Measurements from ENCODE around the gene CRNN.

CRNN gene

DNA sequence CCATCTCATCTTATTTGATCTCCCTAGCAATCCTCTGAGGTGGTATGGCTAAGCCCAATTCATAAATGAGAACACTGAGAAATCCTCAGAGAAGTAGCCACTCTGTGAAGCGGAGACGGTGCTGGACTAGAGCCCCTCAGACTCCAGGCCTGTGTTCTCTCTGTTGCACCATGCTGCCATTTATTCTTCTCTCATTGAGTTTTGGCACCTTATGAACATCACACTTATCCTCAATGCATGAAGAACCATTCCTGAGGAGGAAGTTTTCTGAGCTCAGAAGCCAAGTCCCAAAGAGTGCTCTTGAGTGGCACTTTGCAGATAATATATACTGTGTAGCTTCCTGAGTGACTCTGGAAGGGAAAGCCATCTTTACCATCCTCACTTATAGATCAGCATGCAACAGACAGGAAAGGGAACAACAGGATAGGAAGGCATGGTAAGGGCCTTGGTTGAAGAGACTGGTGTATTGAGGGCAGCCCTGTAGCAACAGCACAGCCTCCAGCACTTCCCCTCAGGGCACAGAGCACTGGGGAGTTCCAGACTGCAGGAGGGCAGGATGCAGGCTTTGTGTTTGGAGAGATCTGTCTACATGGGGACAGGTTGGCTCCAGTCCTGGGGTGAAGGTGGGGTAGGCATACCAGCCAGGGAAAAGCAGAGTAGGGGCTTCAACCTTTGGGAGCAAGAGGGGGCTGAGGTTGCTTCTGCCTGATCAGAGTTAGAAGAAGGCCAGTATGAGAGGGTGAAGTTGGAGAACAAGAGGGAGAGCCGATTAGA is 1.6 kb upstream of the CRNN start:
- no peak for DNase-seq

DNA sequence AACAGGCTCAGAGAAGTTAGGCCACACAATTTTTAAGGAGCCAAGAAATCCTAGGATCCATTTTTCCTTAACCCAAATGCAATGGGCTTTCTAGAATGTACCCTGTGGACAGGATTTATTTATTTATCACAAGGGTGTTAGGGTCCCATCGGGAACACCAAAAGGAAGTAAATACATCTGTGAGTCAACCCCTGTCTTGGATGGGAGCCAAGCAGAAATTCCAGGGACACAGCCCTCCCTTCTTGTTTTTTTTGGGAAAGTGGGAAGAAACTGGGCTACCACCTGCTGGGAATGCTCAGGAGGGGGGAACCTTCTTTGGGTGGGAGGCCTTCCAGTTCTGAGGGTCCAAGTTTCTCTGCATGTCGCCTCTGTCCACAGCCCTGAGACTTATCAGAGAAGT is 1.3 kb downstream of the CRNN start:
- DNase-seq = no peak

DNA sequence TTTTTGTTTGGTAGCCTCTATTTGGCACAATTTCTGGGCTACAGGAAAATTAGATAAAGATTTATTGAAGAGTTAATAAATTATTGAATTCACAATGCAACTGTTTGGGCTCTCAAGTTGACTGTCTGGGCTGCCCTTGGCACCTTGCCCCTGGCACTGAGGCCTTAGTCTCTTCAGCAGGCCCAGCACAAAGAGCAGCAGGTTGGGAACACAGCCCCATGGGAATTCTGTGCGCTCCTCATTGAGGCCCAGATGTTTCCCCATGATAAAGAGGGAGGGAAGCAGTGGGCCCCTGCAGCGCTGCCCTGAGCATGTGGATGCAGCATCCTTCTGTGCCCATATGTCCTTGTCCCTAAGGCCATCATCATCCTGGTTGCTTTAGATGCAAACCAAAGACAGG is 2.9 kb downstream of the CRNN start:
- DNase-seq = peak; percentile 91

DNA sequence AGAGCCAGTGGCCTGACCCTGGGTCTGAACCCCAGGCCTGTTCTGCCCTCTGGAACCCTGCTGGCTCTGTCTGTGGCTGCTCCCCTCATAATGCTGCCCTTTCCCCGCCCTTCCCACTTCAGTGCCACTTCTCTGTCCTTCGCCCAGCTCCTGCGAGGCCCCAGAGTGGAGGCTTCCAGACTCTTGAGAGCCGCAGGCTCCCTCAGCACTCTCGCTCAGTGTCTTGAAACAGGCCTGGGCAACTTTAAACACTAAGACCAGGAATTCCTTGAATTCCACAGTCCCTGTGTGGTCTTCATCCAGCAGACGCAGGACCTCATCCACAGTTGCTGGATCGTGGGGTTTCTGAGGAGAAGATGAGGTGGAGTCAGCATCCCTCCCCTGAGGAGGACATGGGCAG is 3.5 kb downstream of the CRNN start:
- no peak for DNase-seq

DNA sequence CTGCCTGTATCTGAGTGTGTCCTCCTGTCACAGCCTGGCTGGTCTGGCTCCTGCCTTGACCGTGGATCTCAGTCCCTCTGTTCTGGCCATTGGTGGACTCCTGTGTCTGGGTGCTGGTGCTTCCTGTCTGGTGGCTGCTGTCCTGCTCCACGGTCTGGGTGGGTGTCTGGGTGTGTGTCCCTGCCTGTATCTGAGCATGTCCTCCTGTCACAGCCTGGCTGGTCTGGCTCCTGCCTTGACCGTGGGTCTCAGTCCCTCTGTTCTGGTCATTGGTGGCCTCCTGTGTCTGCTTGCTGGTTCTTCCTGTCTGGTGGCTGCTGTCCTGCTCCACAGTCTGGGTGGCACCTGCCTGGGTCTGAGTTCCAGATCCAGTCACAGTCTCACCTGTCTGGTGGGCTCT is 4.0 kb downstream of the CRNN start:
- no peak for DNase-seq

DNA sequence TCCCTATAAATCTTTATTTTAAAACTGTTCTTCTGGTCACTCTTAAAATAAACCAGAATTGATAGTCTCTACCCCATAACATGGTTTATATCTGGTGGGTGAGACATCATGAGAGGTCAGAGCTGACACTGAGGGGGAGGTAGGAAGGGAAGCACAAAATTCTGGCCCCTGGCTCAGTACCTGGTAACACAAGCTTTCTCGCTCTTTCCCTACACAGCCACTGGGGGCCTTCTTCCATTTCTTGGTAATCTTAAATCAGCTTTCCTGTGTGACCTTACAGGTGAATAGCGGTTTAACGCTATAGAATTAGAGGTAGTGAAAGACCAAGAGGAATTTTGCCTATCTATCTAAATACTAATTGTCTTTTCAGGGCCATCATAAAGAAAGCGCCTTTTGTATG is 5.4 kb downstream of the CRNN start:
- peak; percentile 7 for DNase-seq

DNA sequence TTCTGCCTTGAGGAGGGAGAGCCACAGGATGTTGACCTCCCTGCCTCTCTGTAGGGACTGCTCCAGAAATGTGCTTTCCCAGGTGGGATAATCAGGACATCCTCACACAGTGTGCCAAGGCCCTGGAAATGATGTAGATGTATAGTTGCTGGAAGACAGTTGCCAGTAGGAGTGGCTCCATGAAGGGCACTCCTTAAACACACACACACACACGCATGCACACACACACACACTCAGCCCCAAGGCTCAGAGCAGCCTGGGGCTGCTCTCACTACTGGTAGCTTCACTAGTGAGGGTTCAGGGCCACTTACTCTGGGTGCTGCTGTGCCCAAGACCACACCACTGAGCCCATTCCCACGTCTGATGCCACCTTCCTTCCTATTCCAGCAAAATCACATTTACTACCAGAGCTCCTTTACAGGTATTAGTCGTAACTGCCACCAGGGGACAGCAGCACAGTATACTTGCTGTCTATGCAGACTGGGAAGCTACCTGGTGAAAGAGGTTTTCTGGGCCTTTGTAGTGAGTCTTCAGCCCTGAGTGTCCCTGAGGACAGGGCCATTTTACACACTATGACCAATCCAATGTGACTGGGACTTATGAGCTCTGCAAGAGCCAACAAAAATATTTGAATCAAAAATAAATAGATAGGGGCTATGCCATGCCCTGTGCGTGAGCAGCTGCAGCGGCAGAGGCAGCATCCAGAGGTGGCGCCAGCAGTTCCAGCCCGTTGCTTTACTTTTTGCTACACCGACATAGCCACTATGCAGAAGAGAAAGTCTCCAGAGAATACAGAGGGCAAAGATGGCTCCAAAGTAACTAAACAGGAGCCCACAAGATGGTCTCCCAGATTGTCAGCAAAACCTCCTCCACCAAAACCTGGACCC is 15.0 kb downstream of the CRNN start:
- peak; percentile 60 for DNase-seq

DNA sequence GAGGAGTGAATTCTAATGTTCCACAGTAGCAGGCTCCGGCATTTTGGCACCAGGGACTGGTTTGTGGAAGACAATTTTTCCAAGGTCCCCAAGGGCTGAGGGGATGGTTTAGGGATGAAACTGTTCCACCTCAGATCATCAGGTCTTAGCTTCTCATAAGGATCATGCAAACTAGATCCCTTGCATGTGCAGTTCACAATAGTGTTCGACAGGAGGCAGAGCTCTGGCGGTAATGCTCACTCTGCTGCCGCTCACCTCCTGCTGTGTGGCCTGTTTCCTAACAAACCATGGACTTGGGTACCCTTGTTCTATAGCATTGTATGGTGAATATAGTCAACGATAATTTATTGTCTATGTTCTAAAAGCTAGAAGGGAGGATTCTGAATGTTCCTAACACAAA is 16.6 kb downstream of the CRNN start:
- no peak for DNase-seq

DNA sequence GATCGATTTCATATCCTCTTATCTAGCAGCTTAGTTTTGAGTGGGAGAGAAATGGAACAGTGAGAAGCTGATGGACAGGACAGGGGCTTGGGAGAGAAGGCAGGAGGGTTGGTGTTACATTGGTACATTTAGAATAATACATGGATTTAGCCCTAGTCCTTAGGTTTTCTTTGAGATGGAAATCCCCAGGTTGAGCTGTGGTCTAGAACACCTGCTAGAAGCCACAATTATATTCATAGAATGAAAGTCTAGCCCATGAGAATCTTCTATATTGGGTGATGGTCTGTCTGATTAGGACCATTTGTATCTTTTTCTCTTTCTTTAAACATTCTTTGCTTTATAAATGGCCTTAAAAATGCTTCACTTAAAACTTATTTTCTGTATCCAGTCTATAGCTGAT is 19.9 kb downstream of the CRNN start:
- DNase-seq = no peak

DNA sequence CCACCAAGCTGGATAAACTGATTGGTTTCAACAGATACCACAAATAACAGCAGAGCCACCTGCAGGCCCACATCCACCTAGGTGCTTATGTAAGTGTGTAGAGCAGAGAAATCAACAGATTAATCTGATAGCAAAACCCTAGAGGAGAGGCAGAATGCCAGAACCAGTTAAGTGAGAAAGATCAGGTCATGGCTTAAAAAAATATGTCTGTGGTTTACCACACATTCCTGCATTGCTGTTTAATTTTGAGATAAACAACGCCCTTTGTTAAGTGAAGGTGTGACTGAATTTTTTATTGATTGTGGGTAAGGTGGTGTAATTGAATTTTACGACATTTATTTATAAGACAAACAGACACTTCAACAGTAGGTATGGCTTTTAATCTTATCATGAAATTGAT is 21.2 kb downstream of the CRNN start:
- DNase-seq = peak; percentile 5

DNA sequence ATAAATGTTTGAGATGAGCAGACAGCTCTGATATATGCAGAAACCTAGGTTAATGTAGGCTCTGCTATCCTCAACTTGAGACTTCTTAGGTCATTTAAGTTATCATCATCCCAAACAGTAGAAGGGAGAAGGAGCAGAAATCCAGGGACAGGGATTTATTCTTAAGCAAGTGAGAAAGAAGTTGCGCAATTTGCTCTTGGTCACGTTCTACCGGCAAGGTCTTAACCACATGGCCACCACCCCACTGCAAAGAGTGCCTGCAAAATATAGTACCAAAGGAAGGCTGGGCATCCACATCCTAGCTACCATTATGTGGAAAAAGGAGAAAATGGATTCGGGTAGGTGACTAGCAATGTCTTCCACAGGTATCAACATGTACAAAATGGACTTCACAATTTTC is 25.2 kb downstream of the CRNN start:
- DNase-seq = no peak

DNA sequence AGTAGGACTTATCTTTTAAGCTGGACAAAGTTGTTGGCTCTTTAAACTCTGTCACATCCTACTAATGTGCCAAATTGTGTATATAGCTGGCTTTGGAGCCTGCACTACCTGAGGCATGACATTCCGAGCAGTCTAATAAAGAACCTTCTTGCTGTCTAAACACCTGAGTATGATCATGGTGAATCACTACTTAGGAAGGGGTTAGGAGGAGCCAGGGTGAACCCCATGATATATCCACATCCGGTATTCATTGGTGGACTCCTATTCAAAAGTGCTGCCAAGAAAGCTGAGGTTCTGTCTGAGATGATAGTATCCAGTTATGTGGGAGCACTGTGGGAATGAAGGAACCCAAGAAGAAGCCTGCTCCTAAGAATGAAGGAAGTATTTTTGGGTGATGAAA is 27.1 kb downstream of the CRNN start:
- DNase-seq = no peak

DNA sequence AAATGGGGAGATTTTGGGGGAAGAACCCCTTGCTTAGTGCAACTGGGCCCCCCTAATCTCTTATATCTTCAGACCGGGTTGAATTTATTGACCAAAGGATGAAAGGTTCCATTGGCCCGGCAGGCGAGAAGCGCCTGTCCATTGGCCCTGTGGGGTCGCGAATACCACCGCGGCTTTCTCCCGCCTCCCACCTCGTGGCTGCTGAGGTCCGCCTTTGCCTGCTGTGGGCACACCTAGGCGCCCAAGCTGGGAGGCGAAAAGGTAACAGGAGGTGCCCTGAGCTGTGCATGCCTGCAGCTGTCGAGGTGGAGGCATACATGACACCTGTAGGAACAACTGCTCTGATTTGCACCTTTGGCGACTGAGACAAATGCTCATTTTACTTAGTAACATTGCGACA is 33.1 kb downstream of the CRNN start:
- no peak for DNase-seq

DNA sequence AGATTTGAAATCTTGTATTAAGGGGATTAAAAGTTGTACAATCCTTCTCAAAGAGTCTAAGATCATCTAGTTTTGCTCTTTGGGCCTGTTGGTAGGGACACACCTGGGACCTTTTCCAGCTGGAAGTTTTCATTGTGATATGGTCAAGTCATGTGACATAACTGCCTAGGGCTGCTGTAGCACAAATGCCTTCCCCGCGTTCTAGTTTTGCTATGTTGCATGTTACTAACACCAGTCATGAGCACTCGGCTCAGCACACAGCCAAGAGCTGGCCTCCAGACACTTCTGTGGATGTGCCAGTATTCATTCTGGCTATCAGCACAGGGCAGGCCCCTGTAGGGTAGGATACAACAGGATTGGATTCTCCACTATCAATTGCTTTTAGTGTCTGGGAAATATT is 39.6 kb downstream of the CRNN start:
- no peak for DNase-seq

DNA sequence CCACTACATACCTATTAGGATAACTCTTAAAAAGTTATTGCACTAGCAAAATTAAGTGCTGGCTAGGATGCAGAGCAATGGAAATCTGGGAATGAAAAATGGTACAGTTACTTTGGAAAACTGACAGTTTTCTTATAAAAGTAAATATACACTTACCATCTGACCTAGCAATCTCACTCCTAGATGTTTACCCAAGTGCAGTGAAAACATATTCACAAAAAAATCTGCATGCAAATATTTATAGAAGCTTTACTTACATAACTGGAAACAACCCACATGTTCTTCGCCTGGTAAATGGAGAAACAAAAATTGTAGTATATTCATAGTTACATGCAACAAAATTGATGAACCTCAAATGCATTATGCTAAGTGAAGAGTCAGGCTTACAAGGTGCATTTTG is 41.4 kb downstream of the CRNN start:
- no peak for DNase-seq

DNA sequence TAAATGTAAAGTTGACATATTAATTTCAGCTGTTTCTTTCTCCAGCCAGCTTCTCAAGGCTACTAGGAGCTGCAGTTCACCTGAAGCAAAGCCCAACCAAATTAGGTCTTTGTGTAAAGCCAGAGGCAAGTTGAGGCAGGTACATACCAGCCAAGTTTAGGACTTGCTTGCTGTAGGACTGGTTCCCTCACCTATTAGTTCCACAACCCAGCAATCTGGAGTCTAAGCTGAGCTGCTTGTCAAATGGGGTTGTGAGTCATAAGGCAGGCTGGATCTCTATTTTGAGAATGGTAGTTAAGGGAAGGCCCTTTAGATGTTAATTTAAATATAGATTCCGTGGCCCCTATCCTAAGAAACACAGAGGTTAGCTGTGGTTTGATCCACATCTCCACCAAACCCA is 46.6 kb downstream of the CRNN start:
- DNase-seq = no peak

DNA sequence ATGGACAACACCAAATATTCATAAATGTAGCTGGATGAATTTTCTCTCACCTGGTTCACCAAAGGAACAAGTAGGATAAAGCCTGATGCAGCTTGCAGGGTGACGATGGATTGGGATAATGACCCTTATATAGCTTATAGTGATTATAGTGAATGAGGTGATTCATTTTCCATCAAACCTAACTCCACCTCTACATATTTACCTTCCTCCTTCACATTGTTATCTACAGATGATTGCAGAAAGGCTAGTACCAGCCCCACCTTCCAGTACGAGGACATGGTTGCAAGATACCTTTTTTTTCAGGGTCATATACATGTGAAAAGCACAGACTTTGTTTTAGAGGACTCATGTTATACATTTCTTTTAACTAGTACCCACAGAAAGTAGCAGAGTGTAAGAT is 54.2 kb downstream of the CRNN start, which contains the start of gene FLG2:
Gene FLG2 (minus strand): TSS at position 101 of the 400 bp plus-strand sequence. CDS start 1,122 bp downstream, outside the sequence.
- no peak for DNase-seq
